ENCODE measurements around the gene CTTNBP2NL.

GRCh38 chr1:112504661-112505399 is 108.8 kb downstream of the CTTNBP2NL start:
- no peak for TF ChIP-seq CTCF (IDR thresholded peaks at IDR 0.05)
- TF ChIP-seq POLR2AphosphoS5 (IDR thresholded peaks at IDR 0.05) = no peak
